ENCODE data around the gene GABRB3.

The GABRB3 gene

DNA sequence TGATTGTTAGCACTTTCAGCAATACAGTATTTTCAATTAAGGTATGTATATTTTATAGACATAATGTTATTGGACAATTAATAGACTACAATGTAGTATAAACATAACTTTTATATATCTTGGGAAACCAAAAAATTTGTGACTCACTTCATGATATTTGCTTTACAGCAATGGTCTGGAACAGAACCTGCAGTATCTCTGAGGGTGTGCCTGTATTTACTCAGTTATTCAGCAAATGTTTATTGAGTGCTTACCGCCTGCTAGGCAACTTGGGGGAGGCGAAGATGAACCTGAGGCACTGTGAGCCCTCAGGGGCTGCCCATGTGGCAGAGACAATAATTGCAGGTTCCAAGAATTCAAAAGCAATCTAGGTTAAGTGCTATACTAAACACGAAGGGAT is 144.8 kb downstream of the GABRB3 start:
- no peak for DNase-seq (ENCODE audit: low spot score)

DNA sequence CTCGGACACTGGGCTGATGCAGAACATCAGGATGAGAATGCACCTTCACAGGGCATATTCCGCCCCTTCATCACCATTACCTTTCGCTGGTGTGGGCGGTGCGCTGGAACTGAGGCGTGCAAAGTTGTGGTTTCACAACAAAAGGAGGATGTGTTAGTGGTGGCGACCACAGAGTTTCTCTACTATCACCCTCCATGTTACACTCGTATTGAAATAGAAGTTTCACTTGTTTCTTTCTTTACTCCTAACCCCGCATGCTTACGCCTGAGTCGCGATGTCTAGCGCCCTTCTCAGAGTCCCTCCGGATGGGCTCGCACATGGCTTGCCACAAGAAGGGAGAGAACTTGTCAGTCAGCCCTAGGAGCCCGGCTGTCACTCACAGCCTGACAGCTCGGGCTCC is 148.7 kb downstream of the GABRB3 start:
- H3K27ac ChIP-seq (ENCODE audit: poor library complexity, severe bottlenecking): no peak overlapping the region
- H3K27me3 ChIP-seq (ENCODE audit: insufficient read depth, poor library complexity, severe bottlenecking): peaks cover 7% of the 10 kb centered on the region
- DNase-seq (ENCODE audit: low spot score): no peak
- no peak for ATAC-seq (ENCODE audit: low read depth)
- no peak overlapping the region for H3K4me3 ChIP-seq (ENCODE audit: severe bottlenecking)
- TF ChIP-seq, protein P1, sequence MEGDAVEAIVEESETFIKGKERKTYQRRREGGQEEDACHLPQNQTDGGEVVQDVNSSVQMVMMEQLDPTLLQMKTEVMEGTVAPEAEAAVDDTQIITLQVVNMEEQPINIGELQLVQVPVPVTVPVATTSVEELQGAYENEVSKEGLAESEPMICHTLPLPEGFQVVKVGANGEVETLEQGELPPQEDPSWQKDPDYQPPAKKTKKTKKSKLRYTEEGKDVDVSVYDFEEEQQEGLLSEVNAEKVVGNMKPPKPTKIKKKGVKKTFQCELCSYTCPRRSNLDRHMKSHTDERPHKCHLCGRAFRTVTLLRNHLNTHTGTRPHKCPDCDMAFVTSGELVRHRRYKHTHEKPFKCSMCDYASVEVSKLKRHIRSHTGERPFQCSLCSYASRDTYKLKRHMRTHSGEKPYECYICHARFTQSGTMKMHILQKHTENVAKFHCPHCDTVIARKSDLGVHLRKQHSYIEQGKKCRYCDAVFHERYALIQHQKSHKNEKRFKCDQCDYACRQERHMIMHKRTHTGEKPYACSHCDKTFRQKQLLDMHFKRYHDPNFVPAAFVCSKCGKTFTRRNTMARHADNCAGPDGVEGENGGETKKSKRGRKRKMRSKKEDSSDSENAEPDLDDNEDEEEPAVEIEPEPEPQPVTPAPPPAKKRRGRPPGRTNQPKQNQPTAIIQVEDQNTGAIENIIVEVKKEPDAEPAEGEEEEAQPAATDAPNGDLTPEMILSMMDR (IDR thresholded peaks at IDR 0.05; ENCODE audit: poor library complexity, severe bottlenecking): no peak
- no peaks in the 10 kb centered on the region for H3K36me3 ChIP-seq (ENCODE audit: low read depth)
- no peaks in the 10 kb centered on the region for H3K9me3 ChIP-seq (ENCODE audit: severe bottlenecking)
- H3K4me1 ChIP-seq (ENCODE audit: insufficient read depth, poor library complexity, severe bottlenecking): no peaks in the 10 kb centered on the region

More for the DNA sequence above, 144.8 kb downstream of the GABRB3 start:
- no peaks in the 10 kb centered on the region for H3K36me3 ChIP-seq (ENCODE audit: low read depth)
- peak; percentile 78 for ATAC-seq (ENCODE audit: low read depth)
- no peaks in the 10 kb centered on the region for H3K4me1 ChIP-seq (ENCODE audit: insufficient read depth, poor library complexity, severe bottlenecking)
- H3K4me3 ChIP-seq (ENCODE audit: severe bottlenecking): no peak overlapping the region
- no peaks in the 10 kb centered on the region for H3K9me3 ChIP-seq (ENCODE audit: severe bottlenecking)
- H3K27ac ChIP-seq (ENCODE audit: poor library complexity, severe bottlenecking): no peak overlapping the region
- TF ChIP-seq, protein P1 (IDR thresholded peaks at IDR 0.05; ENCODE audit: poor library complexity, severe bottlenecking): no peak
- H3K27me3 ChIP-seq (ENCODE audit: insufficient read depth, poor library complexity, severe bottlenecking): peaks cover 3% of the 10 kb centered on the region

DNA sequence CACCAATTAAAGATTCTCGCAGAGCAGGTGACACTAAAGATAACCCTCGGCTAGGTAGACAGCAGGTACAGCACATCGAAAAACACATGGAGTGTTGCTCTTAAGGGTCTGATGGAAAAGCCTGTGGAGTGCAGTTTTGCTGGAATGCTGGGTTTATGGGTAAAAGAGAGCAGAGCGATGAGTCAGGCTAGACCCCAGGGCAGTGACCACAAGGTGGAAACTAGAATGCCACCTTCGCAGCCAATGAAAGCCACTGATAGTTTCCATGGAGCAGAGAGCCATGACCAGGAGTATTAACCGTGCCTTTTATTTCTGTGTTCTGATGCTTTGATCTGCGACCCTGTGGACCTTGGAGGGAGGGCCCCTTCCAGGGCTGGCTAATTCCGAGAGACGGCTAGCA is 149.8 kb downstream of the GABRB3 start:
- H3K27me3 ChIP-seq (ENCODE audit: insufficient read depth, poor library complexity, severe bottlenecking): peaks cover 7% of the 10 kb centered on the region
- H3K4me1 ChIP-seq (ENCODE audit: insufficient read depth, poor library complexity, severe bottlenecking): no peaks in the 10 kb centered on the region
- H3K9me3 ChIP-seq (ENCODE audit: severe bottlenecking): no peaks in the 10 kb centered on the region
- no peak overlapping the region for H3K4me3 ChIP-seq (ENCODE audit: severe bottlenecking)
- no peak for DNase-seq (ENCODE audit: low spot score)
- no peak overlapping the region for H3K27ac ChIP-seq (ENCODE audit: poor library complexity, severe bottlenecking)
- peak; percentile 29; the same call in 1 of the 3 replicates for ATAC-seq (ENCODE audit: low read depth)
- H3K36me3 ChIP-seq (ENCODE audit: low read depth): no peaks in the 10 kb centered on the region
- TF ChIP-seq, protein P1 (IDR thresholded peaks at IDR 0.05; ENCODE audit: poor library complexity, severe bottlenecking): no peak

DNA sequence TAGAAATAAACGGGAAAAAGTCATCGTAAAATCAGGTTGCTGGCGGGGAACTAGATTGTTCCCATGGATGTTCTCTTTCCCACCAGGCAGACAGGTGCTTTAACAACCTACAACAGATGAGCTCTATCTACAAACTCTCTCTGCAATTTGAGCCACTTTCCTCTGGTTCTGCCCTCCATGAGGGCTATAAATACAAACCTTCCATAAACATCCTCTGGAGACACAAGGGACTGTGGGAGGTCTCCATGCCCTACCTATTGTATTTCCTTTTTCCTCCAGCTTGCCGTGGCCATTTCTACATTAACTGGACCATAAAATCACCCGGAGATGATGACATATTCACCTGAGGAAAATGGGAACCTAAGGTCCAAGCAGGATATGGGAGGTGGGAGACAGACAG is 151.1 kb downstream of the GABRB3 start:
- H3K27ac ChIP-seq (ENCODE audit: poor library complexity, severe bottlenecking): no peak overlapping the region
- 0 out of 3 replicates have a peak, but pooled peaks have one; percentile 19 for ATAC-seq (ENCODE audit: low read depth)
- no peaks in the 10 kb centered on the region for H3K4me1 ChIP-seq (ENCODE audit: insufficient read depth, poor library complexity, severe bottlenecking)
- TF ChIP-seq, protein P1 (IDR thresholded peaks at IDR 0.05; ENCODE audit: poor library complexity, severe bottlenecking): no peak
- no peaks in the 10 kb centered on the region for H3K36me3 ChIP-seq (ENCODE audit: low read depth)
- no peaks in the 10 kb centered on the region for H3K9me3 ChIP-seq (ENCODE audit: severe bottlenecking)
- H3K27me3 ChIP-seq (ENCODE audit: insufficient read depth, poor library complexity, severe bottlenecking): peaks cover 7% of the 10 kb centered on the region
- DNase-seq (ENCODE audit: low spot score): no peak
- no peak overlapping the region for H3K4me3 ChIP-seq (ENCODE audit: severe bottlenecking)

DNA sequence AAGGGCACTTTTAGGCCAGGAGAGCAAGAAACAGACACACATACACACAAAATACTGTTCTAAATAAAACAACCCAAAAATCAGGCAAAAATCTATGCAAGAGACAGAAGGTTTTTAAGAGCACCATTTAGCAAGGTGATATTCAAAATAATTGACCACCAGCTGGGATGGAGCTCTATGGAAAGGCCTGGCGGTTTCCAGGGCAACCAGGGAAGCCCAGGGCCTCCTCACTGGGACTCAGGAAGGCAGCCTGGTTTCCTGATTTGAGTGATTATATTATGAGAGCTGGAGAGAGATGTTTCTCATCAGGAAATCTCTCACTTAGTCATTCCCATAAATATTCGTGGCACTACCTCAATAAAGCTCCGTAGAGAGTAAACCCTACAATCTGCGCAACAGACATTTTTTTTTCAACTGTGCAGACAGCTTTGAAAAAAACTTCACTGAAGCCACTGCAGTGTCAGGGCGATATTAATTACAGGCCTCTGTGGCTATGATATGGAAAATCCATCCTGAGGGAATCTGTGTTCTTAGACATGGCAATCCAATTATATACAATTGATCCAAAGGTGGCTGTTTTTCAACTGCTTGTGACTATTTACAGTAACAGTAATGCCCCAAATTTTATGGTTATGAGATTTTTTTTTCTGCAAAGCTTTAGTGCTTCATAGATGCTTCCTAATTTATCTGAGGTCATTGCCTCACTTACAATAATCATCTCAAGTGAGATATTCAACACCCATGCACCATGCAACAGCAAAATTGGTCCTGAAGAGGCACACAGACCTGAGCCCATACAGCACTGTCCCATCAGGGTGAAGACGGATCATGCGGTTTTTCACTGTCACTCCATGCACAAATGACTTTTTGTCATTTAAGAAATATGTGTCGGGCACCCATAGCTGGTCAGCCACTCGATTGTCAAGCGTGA is 152.1 kb downstream of the GABRB3 start:
- DNase-seq (ENCODE audit: low spot score) (no peak), ATAC-seq (ENCODE audit: low read depth) (no peak)
- peaks cover 7% of the 10 kb centered on the region for H3K27me3 ChIP-seq (ENCODE audit: insufficient read depth, poor library complexity, severe bottlenecking)
- TF ChIP-seq, protein P1 (IDR thresholded peaks at IDR 0.05; ENCODE audit: poor library complexity, severe bottlenecking): no peak
- no peaks in the 10 kb centered on the region for H3K4me1 ChIP-seq (ENCODE audit: insufficient read depth, poor library complexity, severe bottlenecking)
- H3K36me3 ChIP-seq (ENCODE audit: low read depth): no peaks in the 10 kb centered on the region
- no peak overlapping the region for H3K4me3 ChIP-seq (ENCODE audit: severe bottlenecking)
- no peaks in the 10 kb centered on the region for H3K9me3 ChIP-seq (ENCODE audit: severe bottlenecking)
- no peak overlapping the region for H3K27ac ChIP-seq (ENCODE audit: poor library complexity, severe bottlenecking)

Measured in RWPE2 (cell line).